ENCODE measurements around the gene EIF2S1.
"Not testable (repeated sequence)": the region's sequence is repeated elsewhere in the genome, so short reads cannot be mapped to it uniquely, and the experiment has no call there.

EIF2S1 gene

DNA sequence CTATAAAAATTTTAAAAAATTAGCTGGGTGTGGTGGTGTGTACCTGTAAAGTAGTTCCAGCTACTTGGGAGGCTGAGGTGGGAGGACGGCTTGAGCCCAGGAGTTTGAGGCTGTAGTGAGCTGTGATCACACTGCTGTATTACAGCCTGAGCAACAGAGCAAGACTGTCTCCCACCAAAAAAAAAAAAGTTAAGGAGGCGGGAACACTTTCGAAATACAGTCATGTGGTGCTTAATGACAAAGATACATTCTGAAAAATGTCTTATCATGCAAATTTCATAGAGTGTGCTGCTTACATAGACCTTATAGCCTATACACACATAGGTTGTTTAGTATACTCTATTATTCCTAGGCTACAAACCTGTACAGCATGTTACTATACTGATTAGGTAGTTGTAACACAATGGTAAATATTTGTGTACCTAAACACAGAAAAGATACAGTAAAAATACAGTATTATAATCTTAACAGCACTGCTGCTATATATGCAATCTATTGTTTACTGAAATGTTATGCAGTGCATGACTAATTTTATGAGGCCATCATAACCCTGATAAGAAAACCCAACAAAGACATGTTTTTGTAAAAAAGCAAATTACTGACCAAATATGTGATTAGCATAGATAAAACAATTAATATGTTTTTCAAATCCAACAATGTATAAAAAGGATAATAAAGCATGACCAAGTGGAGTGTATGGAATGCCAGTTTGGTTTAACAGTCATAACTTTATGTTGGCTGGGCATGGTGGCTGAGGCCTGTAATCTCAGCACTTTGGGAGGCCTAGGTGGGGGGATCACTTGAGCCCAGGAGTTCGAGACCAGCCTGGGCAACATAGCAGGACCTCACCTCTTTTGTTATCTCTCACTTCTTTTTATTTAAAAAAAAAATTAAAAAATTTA is 11.4 kb downstream of the EIF2S1 start:
- no peak for DNase-seq (ENCODE audit: low read depth)

DNA sequence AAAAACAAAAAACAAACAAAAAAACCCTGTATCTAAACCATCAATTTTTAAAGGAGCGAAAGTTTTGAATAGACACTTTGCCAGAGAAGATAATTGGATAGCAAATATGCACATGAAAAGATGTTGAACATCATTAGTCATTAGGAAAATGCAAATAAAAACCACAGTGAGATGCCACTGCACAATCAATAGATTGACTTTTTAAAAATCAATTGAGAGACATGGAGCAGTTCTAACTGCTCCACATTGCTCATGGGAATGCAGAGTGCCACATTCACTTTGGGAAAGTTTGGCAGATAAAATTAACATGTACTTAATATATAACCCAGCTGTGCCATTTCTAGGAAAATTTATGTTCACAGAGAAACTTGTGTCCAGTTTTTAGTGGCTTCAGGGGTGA is 12.7 kb downstream of the EIF2S1 start:
- DNase-seq (ENCODE audit: low read depth) = no peak

DNA sequence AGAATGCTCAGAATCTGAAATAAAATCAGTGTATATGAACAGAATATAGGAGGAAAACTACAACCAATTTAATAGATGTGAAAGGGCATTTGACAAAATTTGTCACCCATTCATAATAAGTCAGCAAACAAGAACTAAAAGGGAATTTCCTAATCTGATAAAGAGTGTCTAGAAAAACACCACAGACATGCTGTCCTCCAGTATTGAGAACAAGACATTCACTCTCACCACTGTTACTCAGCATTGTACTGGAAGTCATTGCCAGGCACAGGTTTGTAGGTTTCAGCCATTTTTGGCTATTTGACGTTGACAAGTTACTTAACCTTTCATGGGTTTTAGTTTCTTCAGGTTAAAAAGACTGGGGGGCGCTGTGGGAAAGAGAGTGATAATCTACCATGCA is 13.2 kb downstream of the EIF2S1 start:
- DNase-seq (ENCODE audit: low read depth) = no peak

DNA sequence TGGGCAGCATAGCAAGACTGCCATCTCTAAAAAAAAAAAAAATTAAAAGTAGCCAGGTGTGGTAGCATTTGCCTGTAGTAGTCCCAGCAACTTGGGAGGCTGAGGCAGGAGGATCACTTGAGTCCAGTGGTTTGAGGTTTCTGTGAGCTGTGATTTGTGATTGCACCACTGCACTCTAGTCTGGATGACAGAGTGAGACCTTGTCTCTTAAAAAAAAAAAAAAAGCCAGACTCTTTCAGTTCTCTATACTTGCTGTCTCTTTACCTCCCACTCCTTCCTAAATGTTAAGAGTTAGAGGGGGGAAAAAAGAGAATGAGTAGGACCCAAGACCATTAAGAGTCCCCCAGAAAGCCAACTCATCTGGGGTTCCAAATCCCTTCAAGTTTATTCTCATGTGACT is 17.8 kb downstream of the EIF2S1 start:
- no peak for DNase-seq (ENCODE audit: low read depth)

DNA sequence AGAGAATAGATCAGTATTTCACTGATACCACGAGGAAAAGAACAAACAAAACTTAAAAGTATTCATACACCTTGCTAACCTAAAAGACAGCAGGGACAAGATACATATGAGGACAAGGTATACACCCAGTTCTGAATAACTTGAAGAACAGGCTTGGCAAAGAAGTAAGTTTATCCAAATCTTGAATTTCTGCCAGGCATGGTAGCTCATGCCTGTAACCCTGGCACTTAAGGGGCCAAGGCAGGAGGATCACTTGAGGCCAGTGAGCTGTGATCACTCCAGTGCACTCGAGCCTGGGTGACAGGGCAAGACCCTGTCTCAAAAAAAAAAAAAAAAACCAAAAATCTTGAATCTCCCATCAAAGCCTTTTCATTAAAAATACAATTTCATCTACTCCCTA is 25.0 kb downstream of the EIF2S1 start:
- DNase-seq (ENCODE audit: low read depth) = no peak

DNA sequence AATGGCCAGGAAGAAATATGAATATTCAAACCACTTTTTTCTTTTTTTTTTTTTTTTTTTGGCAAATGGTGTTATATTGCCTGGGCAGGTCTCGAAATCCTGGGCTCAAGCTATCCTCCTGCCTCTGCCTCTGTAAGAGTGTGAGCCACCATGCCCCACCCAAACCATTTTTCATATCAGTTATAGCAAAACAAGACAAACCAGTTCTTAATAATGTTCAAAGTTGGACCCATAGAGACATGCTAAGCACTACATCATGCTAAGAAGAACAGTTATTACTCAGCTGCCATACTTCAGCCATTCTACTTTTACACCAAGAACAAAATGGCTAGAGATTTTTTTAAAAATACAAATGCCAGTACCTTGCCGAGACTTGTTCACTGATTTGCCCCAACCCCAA is 25.5 kb downstream of the EIF2S1 start:
- no peak for DNase-seq (ENCODE audit: low read depth)

DNA sequence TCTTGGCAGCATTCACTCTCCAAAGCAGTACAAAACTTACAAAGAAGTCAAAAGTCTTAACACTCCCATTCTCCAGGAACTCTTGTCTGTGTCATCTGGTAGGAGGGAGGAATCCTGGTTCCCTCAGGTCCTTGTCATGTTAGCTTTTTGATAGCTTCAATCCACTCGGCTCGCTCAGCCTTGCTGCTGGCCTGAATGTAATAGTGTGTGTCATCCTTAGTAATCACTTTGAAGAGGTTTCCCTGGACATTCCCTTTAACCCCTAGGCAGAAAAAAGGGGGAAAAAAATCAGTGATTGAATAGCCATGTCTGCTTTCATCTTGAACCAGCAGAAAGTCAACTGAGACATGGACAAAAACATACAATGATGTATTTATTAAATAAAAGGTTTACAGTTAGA is 27.1 kb downstream of the EIF2S1 start:
- DNase-seq (ENCODE audit: low read depth) = no peak

DNA sequence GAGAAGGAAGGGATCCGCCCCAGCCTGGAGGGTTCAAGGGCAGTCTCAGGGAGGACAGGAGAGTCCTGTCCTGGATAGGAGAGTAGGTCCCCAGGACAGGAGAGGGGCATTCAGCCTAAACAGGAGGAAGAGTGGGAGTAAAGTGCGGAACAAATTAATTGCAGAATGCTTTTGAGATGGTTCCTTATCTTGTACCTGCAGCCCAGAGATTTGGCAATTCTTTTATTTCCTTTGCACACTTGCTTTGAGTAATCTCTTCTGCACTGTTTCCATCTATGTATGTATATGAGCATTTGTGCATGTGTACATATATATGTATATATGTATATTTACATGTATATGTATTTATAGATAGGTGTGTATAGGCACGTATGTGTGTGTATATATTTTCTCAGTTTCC is 29.1 kb downstream of the EIF2S1 start:
- no peak for DNase-seq (ENCODE audit: low read depth)

DNA sequence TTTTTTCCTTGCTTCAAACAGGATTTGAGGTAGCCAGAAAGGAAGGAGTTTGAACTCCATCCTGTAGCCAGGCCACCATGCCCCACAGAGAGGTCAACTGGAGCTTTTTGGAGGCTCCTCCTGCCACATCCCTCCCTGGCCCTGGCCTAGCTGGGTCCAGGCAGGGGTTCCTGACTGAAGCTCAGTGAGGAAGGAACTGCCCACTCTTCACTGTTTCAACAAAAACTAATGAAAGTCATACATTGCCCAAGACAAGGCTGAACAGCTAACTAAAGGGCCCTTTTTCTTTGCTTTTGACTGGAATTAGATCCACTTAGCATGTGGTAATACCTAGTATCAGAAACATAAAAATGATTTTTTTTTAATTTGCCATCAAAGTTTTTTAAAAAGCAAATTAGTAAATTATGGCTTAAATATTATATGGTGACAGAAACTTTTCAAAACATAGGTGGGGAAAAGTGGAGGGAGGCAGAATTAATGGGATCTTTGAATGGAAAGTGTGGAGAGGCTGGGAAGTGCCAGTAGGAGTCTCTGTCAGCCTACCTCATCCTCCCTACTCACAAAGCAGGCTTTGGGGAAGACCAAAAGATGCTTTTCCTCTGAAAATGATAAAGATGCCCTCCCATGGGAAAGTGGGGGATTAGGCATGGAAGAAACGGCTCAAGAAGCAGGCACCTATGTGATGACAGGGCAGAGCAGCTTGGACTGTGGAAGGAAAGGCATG is 29.8 kb downstream of the EIF2S1 start:
- no peak for DNase-seq (ENCODE audit: low read depth)

DNA sequence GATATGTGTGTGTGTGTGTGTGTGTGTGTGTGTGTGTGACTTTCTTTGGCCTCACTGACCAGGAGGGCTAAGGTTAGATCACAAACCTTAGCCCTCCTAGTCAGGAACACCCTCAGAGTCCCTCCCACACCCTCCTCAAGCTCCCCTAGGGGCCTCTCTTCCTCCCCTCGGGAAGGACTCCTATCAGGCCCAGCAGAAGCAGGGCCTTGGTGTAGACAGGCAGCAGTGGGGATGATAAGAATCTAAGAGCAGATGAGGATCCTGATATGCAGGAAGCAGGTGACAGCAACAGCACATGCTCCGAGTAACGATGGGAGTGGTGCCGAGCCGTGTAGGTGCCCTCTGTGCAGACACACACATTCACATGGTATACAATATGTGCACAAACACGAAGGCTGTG is 31.1 kb downstream of the EIF2S1 start:
- no peak for DNase-seq (ENCODE audit: low read depth)

DNA sequence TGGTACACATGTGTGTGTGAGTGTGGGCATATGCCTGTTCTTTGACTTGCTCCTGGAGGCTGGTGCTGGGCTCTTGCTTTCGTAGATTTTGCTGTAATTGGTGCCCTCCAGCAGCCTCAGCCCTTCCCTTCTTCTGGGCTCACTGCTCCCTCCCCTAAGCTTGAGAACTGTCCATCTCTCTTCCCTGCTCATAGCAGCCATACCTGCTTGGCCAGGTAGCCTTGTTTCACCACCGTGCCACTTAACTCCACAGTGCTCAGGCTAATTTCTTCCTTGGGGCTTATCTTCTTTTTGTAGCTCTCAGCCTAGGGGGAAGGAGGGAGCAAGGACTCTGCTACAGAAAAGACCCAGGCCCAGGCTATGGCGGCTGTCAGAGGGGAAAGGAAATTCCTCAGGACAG is 32.0 kb downstream of the EIF2S1 start:
- no peak for DNase-seq (ENCODE audit: low read depth)

DNA sequence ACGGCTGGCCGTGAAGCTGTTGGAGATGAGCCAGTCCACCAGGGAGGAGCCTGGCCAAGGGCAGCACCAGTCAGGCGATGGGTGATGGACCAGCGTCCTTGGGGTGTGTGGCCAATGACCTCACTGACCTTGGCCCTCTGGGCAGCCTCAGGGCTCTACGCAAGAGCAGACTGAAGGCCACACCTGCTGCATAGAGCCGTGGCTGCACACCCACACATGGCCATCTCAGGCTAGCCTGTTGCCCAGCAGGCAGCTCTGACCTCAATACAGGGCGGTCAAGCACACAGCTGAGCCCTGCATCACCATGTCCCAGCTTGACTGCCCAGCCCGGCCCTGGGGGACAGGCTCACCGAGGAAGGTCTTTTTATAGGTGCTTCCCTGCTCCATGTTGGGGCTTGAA is 32.7 kb downstream of the EIF2S1 start:
- DNase-seq (ENCODE audit: low read depth) = no peak

DNA sequence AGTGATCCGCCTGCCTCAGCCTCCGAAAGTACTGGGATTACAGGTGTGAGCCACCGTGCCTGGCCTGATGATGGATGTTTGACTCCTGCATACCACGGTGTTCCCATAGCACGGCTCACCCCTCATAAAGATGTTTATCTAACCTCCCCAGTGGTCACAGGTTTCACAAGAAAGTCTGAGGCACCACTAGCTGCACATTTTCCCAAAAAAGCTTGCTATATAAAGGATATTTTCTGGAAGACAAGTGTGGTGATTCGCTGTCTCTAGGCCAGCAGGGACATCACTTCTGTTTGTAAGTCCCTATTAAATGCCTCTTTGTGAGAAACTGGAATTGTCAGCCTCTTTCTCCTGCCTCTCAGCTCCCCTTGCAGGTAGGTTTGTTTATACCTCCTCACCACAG is 33.6 kb downstream of the EIF2S1 start:
- no peak for DNase-seq (ENCODE audit: low read depth)

DNA sequence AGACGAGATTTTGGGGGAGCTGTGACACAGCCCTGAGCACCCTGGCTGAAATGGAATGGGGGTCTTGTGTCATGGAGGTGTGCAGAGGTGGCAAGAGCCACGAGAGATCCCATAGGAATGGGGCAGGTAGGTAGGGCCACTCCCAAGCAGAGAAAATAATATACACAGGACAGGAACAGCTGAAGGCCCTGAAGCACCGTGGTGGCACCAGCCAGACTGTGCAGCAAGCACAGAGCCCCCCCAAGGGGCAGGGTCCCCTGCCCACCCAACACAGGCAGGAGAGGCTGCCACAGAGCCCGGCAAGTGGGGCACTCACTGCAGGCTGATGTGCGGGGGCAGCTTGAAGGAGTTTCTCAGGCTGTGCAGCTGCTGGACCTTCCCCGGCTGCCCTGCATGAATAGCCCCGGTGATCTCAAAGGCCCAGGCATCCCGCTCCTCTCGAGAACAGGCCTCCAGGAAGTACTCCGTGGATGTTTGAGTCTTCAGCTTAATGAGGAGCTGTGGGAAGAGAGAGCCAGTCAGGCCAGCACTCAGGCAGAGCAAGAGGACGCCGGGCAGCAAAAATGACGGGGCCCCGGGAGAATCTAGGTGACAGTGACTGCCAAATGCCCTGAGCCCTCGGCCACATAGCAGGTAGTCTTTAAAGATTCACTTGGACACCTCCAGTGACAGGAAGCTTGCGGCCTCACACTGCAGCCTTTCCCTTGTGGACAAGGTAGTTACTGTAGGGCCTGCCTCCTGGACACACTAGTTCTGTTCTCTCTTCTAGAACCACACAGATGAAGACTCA is 35.2 kb downstream of the EIF2S1 start:
- DNase-seq (ENCODE audit: low read depth) = no peak

DNA sequence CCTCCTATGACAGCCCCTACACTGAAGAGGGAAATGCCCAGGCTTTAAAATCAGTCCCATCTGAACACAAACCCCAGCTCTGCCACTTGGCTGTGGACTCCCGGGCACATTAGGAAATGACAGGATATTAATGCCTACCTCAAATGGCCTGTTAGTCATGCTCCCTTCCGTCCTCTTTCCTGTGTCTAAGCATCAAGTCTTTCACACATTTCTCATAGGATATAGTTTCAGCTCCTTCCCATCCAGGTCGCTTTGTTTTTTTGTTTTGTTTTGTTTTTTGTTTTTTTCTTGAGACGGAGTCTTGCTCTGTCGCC is 35.7 kb downstream of the EIF2S1 start:
- no peak for DNase-seq (ENCODE audit: low read depth)

DNA sequence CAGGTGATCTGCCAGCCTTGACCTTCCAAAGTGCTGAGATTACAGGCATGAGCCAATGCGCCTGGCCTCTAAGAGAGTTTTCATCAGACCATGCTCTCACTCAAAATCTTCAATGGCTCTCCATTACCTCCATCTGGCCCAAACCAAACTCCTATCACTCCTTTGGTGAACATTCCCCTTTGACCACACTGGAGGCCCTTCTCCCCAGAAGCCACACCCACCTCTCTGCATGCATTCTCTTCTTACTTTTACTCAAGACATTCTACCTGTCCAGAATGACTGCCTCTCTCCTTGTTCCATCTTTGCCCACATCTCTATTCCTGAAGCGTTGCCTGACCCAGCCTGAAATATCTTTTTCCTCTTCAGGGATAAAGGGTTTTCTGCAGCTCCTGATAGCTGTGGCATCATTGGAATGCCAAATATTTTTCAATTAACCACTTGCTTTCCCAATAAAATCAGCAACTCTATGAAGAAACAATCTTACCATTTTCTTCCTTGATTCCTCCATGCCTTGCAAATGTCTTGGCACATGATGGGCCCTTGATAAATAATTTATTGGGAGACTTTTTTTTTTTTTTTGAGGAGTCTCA is 36.3 kb downstream of the EIF2S1 start:
- no peak for DNase-seq (ENCODE audit: low read depth)

DNA sequence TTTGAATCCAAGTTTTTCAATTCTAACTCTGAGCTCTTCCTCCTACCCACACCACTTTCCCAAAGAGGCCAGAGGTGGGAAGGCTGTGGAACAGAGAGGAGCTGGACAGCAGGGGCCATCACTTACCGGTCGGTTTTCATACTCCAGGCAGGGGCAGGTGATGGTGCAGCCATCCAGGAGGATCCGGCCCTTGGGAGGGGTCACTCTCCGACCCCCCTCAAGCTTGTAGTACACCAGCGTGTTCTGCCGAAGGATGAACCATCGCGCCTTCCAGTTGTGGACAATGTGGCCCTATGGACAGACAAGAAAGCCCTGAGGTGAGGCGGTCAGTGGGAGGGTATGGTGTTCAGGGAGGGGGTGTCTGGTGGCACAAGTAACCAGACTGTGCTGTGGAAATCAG is 37.4 kb downstream of the EIF2S1 start:
- DNase-seq (ENCODE audit: low read depth) = no peak

DNA sequence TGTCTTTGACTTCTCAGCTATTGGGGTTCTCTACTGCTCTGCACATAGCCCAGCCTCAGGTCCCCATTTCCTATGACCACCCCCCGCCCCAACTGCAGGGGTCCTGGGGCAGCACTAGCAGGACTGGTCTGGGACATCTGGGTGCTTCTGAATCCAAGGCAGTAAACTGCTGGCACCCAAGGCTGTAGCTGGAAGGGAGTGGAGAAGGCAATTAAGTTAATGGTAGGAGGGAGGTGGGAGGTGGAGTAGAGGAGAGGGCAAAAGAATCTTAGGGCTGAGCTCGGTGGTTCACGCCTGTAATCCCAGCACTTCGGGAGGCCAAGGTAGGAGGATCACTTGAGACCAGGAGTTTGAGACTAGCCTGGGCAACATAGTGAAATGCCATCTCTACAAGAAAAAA is 40.3 kb downstream of the EIF2S1 start:
- DNase-seq (ENCODE audit: low read depth) = no peak

DNA sequence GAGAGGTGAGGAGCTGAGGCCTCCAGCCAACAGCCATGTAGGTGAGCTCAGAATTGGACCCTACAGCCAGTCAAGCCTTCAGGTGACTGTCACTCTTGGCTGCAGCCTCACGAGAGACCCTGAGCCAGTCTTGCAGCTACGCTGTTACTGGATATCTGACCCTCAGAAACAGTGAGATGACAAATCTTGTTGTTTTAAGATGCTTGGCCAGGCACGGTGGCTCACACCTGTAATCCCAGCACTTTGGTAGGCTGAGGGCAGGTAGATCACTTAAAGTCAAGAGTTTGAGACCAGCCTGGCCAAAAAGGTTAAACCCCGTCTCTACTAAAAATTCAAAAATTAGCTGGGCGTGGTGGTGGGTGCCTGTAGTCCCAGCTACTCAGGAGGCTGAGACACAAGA is 45.6 kb downstream of the EIF2S1 start:
- DNase-seq (ENCODE audit: low read depth) = no peak

DNA sequence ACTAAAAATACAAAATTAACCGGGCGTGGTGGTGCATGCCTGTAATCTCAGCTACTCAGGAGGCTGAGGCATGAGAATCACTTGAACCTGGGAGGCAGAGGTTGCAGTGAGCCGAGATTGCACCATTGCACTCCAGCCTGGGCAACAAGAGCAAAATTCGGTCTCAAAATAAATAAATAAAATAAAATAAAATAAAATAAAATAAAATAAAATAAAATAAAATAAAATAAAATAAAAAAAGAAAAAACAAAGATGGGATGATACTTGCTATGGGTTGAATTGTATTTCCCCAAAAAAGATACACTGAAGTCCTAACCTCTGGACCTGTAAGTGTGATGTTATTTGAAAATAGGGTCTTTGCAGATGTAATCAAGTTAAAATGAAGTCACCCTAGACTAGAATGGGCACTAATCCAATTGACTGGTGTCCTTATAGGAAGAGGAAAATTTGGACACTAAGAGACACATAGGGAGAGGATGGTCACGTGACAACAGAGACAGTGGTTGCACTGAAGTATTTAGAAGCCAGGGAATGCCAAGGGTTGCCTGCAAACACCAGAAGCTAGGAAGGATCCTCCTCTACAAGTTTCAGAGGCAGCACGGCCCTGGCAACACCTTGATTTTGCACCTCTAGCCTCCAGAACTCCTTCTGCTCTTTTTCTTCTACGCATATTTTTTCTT is 48.1 kb downstream of the EIF2S1 start:
- DNase-seq (ENCODE audit: low read depth) = not testable (repeated sequence)

DNA sequence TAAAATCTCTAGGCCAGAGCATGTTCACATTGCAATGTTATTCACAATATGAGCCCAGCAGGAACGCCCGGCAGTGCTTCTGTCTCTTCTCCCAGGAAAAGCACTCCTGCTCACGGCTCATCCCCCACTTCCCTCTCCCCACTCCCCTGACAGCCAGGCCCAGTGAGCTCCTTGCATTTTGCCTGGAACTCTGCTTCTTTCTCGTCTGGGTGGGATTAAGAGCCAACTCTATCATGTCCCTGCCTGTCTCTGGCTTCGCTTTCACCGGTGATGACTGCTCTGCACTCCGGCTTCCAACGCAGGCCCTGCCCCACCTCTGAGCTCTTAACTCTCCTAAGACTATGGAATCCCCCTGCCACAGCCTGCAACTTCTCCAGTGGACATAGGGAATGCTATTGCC is 49.3 kb downstream of the EIF2S1 start:
- DNase-seq (ENCODE audit: low read depth) = no peak

DNA sequence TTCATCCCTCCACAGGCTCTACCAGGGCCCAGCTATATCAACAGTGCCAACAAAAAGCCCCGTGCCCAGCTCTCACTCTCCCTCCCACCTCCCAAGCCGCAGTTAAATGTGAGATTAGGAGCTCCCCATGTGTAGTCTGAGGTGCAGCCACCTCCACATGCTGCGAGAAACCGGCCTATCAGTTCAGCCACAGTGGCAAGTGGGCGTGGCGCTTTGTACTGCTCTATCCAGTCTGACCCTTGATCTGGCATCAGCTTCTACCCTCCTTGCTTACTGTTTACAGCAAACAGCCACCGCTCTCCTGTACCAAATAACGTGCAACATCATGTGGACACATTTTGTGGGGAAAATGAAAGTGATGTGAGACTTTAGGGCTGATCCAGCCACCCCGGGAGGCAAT is 50.2 kb downstream of the EIF2S1 start:
- no peak for DNase-seq (ENCODE audit: low read depth)

All from T follicular helper cell (primary cell).